ENCODE results near the gene LEP. TPM values are rescaled to one million over a fixed set of nuclear protein-coding genes. Genes with fewer than 3 reads are reported as not detected.

LEP gene
- total and polyA plus RNA-seq, 9 of the 15 experiments (the other 6 are each of a cell fraction or from before 2014, with no cell fraction given) = not detected

DNA sequence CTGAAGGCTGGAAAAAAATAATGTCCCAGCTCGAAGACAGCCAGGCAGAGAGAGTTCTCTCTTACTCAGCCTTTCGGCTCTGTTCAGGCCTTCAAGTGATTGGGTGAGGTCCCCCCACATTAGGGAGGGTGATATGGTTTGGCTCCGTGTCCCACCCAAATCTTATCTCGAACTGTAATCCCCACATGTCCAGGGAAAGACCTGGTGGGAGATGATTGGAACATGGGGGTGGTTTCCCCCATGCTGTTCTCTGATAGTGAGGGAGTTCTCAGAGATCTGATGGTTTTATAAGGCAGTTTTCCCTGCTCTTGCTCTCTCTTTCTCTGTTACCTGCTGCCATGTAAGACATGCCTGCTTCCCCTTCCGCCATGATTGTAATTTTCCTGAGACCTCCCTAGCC is 36.6 kb upstream of the LEP start (continued):
- TF ChIP-seq, protein P1, sequence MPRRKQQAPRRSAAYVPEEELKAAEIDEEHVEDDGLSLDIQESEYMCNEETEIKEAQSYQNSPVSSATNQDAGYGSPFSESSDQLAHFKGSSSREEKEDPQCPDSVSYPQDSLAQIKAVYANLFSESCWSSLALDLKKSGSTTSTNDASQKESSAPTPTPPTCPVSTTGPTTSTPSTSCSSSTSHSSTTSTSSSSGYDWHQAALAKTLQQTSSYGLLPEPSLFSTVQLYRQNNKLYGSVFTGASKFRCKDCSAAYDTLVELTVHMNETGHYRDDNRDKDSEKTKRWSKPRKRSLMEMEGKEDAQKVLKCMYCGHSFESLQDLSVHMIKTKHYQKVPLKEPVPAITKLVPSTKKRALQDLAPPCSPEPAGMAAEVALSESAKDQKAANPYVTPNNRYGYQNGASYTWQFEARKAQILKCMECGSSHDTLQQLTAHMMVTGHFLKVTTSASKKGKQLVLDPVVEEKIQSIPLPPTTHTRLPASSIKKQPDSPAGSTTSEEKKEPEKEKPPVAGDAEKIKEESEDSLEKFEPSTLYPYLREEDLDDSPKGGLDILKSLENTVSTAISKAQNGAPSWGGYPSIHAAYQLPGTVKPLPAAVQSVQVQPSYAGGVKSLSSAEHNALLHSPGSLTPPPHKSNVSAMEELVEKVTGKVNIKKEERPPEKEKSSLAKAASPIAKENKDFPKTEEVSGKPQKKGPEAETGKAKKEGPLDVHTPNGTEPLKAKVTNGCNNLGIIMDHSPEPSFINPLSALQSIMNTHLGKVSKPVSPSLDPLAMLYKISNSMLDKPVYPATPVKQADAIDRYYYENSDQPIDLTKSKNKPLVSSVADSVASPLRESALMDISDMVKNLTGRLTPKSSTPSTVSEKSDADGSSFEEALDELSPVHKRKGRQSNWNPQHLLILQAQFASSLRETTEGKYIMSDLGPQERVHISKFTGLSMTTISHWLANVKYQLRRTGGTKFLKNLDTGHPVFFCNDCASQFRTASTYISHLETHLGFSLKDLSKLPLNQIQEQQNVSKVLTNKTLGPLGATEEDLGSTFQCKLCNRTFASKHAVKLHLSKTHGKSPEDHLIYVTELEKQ (CRISPR knock-in tag; IDR thresholded peaks at IDR 0.05) = no peak
- TF ChIP-seq ZNF696 (CRISPR knock-in tag; conservative IDR thresholded peaks at IDR 0.05) (no peak), FOXA1 (IDR thresholded peaks at IDR 0.05; ENCODE audit: borderline replicate concordance) (no peak), KAT7 (CRISPR knock-in tag; IDR thresholded peaks at IDR 0.05; ENCODE audit: borderline replicate concordance) (no peak), ZNF274 (IDR thresholded peaks at IDR 0.05; ENCODE audit: borderline replicate concordance, low read depth, low read length) (no peak), TAL1 (IDR thresholded peaks at IDR 0.05) (peak; percentile 97), ZFP36 (IDR thresholded peaks at IDR 0.05; ENCODE audit: low read depth, low read length, partially characterized antibody) (peak; percentile 29), ZNF584 (CRISPR knock-in tag; IDR thresholded peaks at IDR 0.05; ENCODE audit: low read depth) (no peak), ZNF134 (CRISPR knock-in tag; conservative IDR thresholded peaks at IDR 0.05) (peak; percentile 63; the same call in 1 of the 2 replicates), POLR2G (IDR thresholded peaks at IDR 0.05; ENCODE audit: low read depth, low read length) (no peak), HNRNPH1 (optimal IDR thresholded peaks at IDR 0.05; ENCODE audit: low read depth, low read length) (no peak), ARID1B (IDR thresholded peaks at IDR 0.05) (peak; percentile 95), MXI1 (IDR thresholded peaks at IDR 0.05; ENCODE audit: low read depth, low read length) (no peak), ZNF384 (IDR thresholded peaks at IDR 0.05; ENCODE audit: low read depth, low read length) (no peak), SUPT5H (IDR thresholded peaks at IDR 0.05) (no peak), ZNF431 (CRISPR knock-in tag; IDR thresholded peaks at IDR 0.05) (peak; percentile 81), TEAD1 (CRISPR knock-in tag; IDR thresholded peaks at IDR 0.05) (no peak), EGR1 (conservative IDR thresholded peaks at IDR 0.05) (peak; percentile 36; the same call in 1 of the 2 replicates), CC2D1A (IDR thresholded peaks at IDR 0.05) (peak; percentile 70; the same call in 1 of the 2 replicates), CHCHD3 (CRISPR knock-in tag; IDR thresholded peaks at IDR 0.05) (no peak), FOXM1 (IDR thresholded peaks at IDR 0.05; ENCODE audit: low read depth) (peak; percentile 80), FOXM1 (CRISPR knock-in tag; IDR thresholded peaks at IDR 0.05; ENCODE audit: low read depth) (no peak), LEF1 (IDR thresholded peaks at IDR 0.05) (0 out of 2 replicates have a peak, but pooled peaks have one; percentile 40)
- TF ChIP-seq, protein P2, sequence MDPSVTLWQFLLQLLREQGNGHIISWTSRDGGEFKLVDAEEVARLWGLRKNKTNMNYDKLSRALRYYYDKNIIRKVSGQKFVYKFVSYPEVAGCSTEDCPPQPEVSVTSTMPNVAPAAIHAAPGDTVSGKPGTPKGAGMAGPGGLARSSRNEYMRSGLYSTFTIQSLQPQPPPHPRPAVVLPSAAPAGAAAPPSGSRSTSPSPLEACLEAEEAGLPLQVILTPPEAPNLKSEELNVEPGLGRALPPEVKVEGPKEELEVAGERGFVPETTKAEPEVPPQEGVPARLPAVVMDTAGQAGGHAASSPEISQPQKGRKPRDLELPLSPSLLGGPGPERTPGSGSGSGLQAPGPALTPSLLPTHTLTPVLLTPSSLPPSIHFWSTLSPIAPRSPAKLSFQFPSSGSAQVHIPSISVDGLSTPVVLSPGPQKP (CRISPR knock-in tag; IDR thresholded peaks at IDR 0.05) = no peak
- TF ChIP-seq, protein P3, sequence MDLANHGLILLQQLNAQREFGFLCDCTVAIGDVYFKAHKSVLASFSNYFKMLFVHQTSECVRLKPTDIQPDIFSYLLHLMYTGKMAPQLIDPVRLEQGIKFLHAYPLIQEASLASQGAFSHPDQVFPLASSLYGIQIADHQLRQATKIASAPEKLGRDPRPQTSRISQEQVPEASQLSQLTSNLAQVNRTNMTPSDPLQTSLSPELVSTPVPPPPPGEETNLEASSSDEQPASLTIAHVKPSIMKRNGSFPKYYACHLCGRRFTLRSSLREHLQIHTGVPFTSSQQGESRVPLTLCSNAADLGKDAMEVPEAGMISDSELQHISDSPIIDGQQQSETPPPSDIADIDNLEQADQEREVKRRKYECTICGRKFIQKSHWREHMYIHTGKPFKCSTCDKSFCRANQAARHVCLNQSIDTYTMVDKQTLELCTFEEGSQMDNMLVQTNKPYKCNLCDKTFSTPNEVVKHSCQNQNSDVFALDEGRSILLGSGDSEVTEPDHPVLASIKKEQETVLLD (IDR thresholded peaks at IDR 0.05) = no peak
- TF ChIP-seq, protein P4, sequence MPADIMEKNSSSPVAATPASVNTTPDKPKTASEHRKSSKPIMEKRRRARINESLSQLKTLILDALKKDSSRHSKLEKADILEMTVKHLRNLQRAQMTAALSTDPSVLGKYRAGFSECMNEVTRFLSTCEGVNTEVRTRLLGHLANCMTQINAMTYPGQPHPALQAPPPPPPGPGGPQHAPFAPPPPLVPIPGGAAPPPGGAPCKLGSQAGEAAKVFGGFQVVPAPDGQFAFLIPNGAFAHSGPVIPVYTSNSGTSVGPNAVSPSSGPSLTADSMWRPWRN (IDR thresholded peaks at IDR 0.05; ENCODE audit: low read depth) = no peak
